GM23338 (cell line): Measurements from ENCODE around the gene PAPPA. TPM values are rescaled to one million over a fixed set of nuclear protein-coding genes. Genes with fewer than 3 reads are reported as not detected.

ENCODE experiments used
- ATAC-seq: fragments of 200-7000 bp; cut with Tn5 transposase; 3 replicates; pipeline ENCODE4 v1.9.1; 2020
- DNase-seq: peaks from one replicate; pipeline ENCODE4 v3.0.0-alpha.2; 2015; ENCODE audit warnings: low spot score
- H2AFZ ChIP-seq: fragments of 200-600 bp; sonication (generic); 2 replicates; pipeline ENCODE4 v1.8.0; 2016; ENCODE audit warnings: antibody characterized with exemption, mild to moderate bottlenecking, moderate library complexity
- H3F3A ChIP-seq: fragments of 200-600 bp; sonication (generic); replicated peaks from 2 replicates; pipeline ENCODE4 v1.8.0; 2017; ENCODE audit warnings: antibody characterized with exemption, mixed run types, low read depth
- H3K27ac ChIP-seq: fragments of 200-600 bp; sonication (generic); 2 replicates; pipeline ENCODE4 v1.6.1; 2016; ENCODE audit warnings: low read depth
- H3K27me3 ChIP-seq: fragments of 200-600 bp; sonication (generic); 2 replicates; pipeline ENCODE4 v1.8.0; 2016; ENCODE audit warnings: mild to moderate bottlenecking, mixed run types, moderate library complexity; ENCODE audit not compliant: insufficient read depth
- H3K36me3 ChIP-seq: fragments of 200-600 bp; sonication (generic); 2 replicates; pipeline ENCODE4 v1.8.0; 2016; ENCODE audit warnings: mild to moderate bottlenecking; ENCODE audit not compliant: insufficient read depth
- H3K4me1 ChIP-seq: fragments of 200-600 bp; sonication (generic); 2 replicates; pipeline ENCODE4 v1.8.0; 2016; ENCODE audit warnings: mild to moderate bottlenecking, moderate library complexity; ENCODE audit not compliant: insufficient read depth
- H3K4me2 ChIP-seq: fragments of 200-600 bp; sonication (generic); 2 replicates; pipeline ENCODE4 v1.7.1; 2017; ENCODE audit warnings: mixed run types
- H3K4me3 ChIP-seq: fragments of 200-600 bp; sonication (generic); 2 replicates; pipeline ENCODE4 v1.6.1; 2016; ENCODE audit warnings: mixed run types
- H3K79me2 ChIP-seq: fragments of 200-600 bp; sonication (generic); replicated peaks from 2 replicates; pipeline ENCODE4 v1.8.0; 2017; ENCODE audit warnings: mild to moderate bottlenecking; ENCODE audit not compliant: insufficient read depth
- H3K9me2 ChIP-seq: fragments of 200-600 bp; sonication (generic); 2 replicates; pipeline ENCODE4 v1.8.0; 2017; ENCODE audit not compliant: insufficient read depth
- H4K20me1 ChIP-seq: fragments of 200-600 bp; sonication (generic); replicated peaks from 2 replicates; pipeline ENCODE4 v1.8.0; 2017; ENCODE audit warnings: mild to moderate bottlenecking; ENCODE audit not compliant: insufficient read depth
- H3K27ac Mint-ChIP-seq: 2 replicates; pipeline ENCODE4 v1.8.0; 2020; ENCODE audit warnings: inconsistent platforms, mild to moderate bottlenecking, moderate library complexity, mixed read lengths
- H3K27me3 Mint-ChIP-seq: 3 replicates; pipeline ENCODE4 v1.8.0; 2022; ENCODE audit warnings: low read depth, mild to moderate bottlenecking, moderate library complexity, mixed read lengths, inconsistent platforms; ENCODE audit not compliant: insufficient read depth, poor library complexity
- H3K36me3 Mint-ChIP-seq: 3 replicates; pipeline ENCODE4 v1.8.0; 2021; ENCODE audit warnings: low read depth, mild to moderate bottlenecking, inconsistent platforms, moderate library complexity, mixed read lengths
- H3K4me1 Mint-ChIP-seq: 3 replicates; pipeline ENCODE4 v1.8.0; 2020; ENCODE audit warnings: mild to moderate bottlenecking, inconsistent platforms, mixed read lengths
- H3K4me3 Mint-ChIP-seq: 3 replicates; pipeline ENCODE4 v1.8.0; 2021; ENCODE audit warnings: moderate library complexity, mild to moderate bottlenecking, inconsistent platforms, mixed read lengths
- H3K9me3 Mint-ChIP-seq: 3 replicates; pipeline ENCODE4 v1.8.0; 2020; ENCODE audit warnings: moderate library complexity, mild to moderate bottlenecking, inconsistent platforms, mixed read lengths
- CREB1 ChIP-seq: fragments of 250-450 bp; sonication (Bioruptor Pico); IDR thresholded peaks from 2 replicates; pipeline ENCODE4 v1.5.0; 2020; ENCODE audit warnings: low read depth, mild to moderate bottlenecking, moderate library complexity
- EZH2 ChIP-seq: fragments of 200-600 bp; sonication (generic); IDR thresholded peaks from one replicate; pipeline ENCODE4 v1.8.0; 2017; ENCODE audit warnings: antibody characterized with exemption, mild to moderate bottlenecking, low read depth; ENCODE audit not compliant: unreplicated experiment
- EZH2phosphoT487 ChIP-seq: fragments of 200-600 bp; sonication (generic); IDR thresholded peaks from one replicate; pipeline ENCODE4 v1.8.1; 2018; ENCODE audit warnings: antibody characterized with exemption; ENCODE audit not compliant: unreplicated experiment
- JUNB ChIP-seq: IDR thresholded peaks from one replicate; pipeline ENCODE4 v1.6.1; 2016; ENCODE audit warnings: antibody characterized with exemption; ENCODE audit not compliant: unreplicated experiment
- NANOG ChIP-seq: IDR thresholded peaks from 2 replicates; pipeline ENCODE4 v1.6.1; 2016; ENCODE audit warnings: antibody characterized with exemption, borderline replicate concordance
- POLR2AphosphoS5 ChIP-seq: IDR thresholded peaks from 2 replicates; pipeline ENCODE4 v1.6.1; 2016; ENCODE audit warnings: antibody characterized with exemption, low read depth
- STAT1 ChIP-seq: IDR thresholded peaks from one replicate; pipeline ENCODE4 v1.6.1; 2016; ENCODE audit warnings: antibody characterized with exemption; ENCODE audit not compliant: unreplicated experiment
- ZNF114 ChIP-seq: fragments of 250-450 bp; sonication (Bioruptor Pico); IDR thresholded peaks from 2 replicates; pipeline ENCODE4 v1.5.0; 2020; ENCODE audit warnings: mild to moderate bottlenecking, moderate library complexity
- ZNF331 ChIP-seq: fragments of 250-450 bp; sonication (Bioruptor Pico); IDR thresholded peaks from 2 replicates; pipeline ENCODE4 v1.5.0; 2020; ENCODE audit warnings: low read depth, mild to moderate bottlenecking, moderate library complexity
- polyA plus RNA-seq: library from polyadenylated mRNA; unstranded; fragments of >200 nt; fragmentation: Nextera tagmentation; extraction: Ambion mirVana; gene quantifications from 2 replicates; pipeline ENCODE4 v1.2.1, GENCODE V29; 2016
- total RNA-seq: library from RNA; depleted of rRNA; stranded (reverse); fragments of >200 nt; shearing (Covaris generic); gene quantifications from 2 replicates; pipeline ENCODE4 v1.2.3, GENCODE V29; 2014
- TF ChIP-seq, protein P1 (sequence below), 2 experiments: fragments of 200-600 bp in 1 of 2; sonication (generic) in 1 of 2; conservative IDR thresholded peaks; 2 replicates each; pipeline versions ENCODE4 v1.5.1 to v1.6.1; 2016 to 2017; ENCODE audit warnings: antibody characterized with exemption in 2 of 2, low read depth in 2 of 2, mild to moderate bottlenecking in 2 of 2, moderate library complexity in 1 of 2
- TF ChIP-seq, protein P2 (sequence below): IDR thresholded peaks from one replicate; pipeline ENCODE4 v1.6.1; 2018; ENCODE audit warnings: antibody characterized with exemption; ENCODE audit not compliant: unreplicated experiment
- TF ChIP-seq, protein P3 (sequence below): IDR thresholded peaks from 2 replicates; pipeline ENCODE4 v1.6.1; 2016; ENCODE audit warnings: antibody characterized with exemption
- TF ChIP-seq, protein P4 (sequence below): fragments of 250-450 bp; sonication (Bioruptor Pico); IDR thresholded peaks from 2 replicates; pipeline ENCODE4 v1.5.0; 2020; ENCODE audit warnings: mild to moderate bottlenecking, moderate library complexity

The PAPPA gene
- total and polyA plus RNA-seq, 2 experiments from 2014 or later = 0.38 to 0.66 TPM

DNA sequence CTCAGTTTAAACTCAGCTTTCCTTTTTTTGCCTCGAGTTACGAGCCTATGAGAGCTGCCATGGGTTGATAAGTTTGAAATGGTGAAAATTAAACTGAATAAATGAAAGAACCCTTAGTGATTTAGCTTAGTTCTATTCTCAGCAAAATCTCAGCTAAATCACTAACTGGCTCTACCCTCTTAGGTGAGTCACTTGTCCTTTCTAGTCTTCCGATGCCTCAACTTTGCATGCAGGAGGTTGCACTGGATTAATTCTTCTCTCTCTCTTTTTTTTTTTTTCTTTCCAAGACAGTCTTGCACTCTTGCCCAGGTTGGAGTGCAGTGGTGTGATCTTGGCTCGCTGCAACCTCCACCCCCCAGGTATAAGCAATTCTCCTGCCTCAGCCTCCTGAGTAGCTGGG is 83.9 kb downstream of the PAPPA start:
- no peak overlapping the region for H3K4me2 ChIP-seq
- Mint-ChIP-seq H3K27ac (no peak overlapping the region), H3K4me1 (no peaks in the 10 kb centered on the region), H3K4me3 (no peak overlapping the region), H3K36me3 (no peaks in the 10 kb centered on the region), H3K9me3 (no peaks in the 10 kb centered on the region), H3K27me3 (peaks cover 3% of the 10 kb centered on the region)
- no peaks in the 10 kb centered on the region for H3K79me2 ChIP-seq
- H3K4me3 ChIP-seq = no peak overlapping the region
- no peaks in the 10 kb centered on the region for H3F3A ChIP-seq
- no peak for DNase-seq
- H4K20me1 ChIP-seq = no peaks in the 10 kb centered on the region
- TF ChIP-seq JUNB (no peak), ZNF114 (no peak), CREB1 (no peak), POLR2AphosphoS5 (no peak), EZH2 (no peak), EZH2phosphoT487 (no peak), NANOG (no peak), ZNF331 (CRISPR knock-in tag) (no peak), STAT1 (no peak)
- TF ChIP-seq, protein P1, sequence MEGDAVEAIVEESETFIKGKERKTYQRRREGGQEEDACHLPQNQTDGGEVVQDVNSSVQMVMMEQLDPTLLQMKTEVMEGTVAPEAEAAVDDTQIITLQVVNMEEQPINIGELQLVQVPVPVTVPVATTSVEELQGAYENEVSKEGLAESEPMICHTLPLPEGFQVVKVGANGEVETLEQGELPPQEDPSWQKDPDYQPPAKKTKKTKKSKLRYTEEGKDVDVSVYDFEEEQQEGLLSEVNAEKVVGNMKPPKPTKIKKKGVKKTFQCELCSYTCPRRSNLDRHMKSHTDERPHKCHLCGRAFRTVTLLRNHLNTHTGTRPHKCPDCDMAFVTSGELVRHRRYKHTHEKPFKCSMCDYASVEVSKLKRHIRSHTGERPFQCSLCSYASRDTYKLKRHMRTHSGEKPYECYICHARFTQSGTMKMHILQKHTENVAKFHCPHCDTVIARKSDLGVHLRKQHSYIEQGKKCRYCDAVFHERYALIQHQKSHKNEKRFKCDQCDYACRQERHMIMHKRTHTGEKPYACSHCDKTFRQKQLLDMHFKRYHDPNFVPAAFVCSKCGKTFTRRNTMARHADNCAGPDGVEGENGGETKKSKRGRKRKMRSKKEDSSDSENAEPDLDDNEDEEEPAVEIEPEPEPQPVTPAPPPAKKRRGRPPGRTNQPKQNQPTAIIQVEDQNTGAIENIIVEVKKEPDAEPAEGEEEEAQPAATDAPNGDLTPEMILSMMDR (conservative IDR thresholded peaks at IDR 0.05; ENCODE audit: low read depth in 2 of 2) = no peak
- TF ChIP-seq, protein P2, sequence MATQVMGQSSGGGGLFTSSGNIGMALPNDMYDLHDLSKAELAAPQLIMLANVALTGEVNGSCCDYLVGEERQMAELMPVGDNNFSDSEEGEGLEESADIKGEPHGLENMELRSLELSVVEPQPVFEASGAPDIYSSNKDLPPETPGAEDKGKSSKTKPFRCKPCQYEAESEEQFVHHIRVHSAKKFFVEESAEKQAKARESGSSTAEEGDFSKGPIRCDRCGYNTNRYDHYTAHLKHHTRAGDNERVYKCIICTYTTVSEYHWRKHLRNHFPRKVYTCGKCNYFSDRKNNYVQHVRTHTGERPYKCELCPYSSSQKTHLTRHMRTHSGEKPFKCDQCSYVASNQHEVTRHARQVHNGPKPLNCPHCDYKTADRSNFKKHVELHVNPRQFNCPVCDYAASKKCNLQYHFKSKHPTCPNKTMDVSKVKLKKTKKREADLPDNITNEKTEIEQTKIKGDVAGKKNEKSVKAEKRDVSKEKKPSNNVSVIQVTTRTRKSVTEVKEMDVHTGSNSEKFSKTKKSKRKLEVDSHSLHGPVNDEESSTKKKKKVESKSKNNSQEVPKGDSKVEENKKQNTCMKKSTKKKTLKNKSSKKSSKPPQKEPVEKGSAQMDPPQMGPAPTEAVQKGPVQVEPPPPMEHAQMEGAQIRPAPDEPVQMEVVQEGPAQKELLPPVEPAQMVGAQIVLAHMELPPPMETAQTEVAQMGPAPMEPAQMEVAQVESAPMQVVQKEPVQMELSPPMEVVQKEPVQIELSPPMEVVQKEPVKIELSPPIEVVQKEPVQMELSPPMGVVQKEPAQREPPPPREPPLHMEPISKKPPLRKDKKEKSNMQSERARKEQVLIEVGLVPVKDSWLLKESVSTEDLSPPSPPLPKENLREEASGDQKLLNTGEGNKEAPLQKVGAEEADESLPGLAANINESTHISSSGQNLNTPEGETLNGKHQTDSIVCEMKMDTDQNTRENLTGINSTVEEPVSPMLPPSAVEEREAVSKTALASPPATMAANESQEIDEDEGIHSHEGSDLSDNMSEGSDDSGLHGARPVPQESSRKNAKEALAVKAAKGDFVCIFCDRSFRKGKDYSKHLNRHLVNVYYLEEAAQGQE = no peak
- TF ChIP-seq, protein P3, sequence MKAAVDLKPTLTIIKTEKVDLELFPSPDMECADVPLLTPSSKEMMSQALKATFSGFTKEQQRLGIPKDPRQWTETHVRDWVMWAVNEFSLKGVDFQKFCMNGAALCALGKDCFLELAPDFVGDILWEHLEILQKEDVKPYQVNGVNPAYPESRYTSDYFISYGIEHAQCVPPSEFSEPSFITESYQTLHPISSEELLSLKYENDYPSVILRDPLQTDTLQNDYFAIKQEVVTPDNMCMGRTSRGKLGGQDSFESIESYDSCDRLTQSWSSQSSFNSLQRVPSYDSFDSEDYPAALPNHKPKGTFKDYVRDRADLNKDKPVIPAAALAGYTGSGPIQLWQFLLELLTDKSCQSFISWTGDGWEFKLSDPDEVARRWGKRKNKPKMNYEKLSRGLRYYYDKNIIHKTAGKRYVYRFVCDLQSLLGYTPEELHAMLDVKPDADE = no peak
- TF ChIP-seq, protein P4, sequence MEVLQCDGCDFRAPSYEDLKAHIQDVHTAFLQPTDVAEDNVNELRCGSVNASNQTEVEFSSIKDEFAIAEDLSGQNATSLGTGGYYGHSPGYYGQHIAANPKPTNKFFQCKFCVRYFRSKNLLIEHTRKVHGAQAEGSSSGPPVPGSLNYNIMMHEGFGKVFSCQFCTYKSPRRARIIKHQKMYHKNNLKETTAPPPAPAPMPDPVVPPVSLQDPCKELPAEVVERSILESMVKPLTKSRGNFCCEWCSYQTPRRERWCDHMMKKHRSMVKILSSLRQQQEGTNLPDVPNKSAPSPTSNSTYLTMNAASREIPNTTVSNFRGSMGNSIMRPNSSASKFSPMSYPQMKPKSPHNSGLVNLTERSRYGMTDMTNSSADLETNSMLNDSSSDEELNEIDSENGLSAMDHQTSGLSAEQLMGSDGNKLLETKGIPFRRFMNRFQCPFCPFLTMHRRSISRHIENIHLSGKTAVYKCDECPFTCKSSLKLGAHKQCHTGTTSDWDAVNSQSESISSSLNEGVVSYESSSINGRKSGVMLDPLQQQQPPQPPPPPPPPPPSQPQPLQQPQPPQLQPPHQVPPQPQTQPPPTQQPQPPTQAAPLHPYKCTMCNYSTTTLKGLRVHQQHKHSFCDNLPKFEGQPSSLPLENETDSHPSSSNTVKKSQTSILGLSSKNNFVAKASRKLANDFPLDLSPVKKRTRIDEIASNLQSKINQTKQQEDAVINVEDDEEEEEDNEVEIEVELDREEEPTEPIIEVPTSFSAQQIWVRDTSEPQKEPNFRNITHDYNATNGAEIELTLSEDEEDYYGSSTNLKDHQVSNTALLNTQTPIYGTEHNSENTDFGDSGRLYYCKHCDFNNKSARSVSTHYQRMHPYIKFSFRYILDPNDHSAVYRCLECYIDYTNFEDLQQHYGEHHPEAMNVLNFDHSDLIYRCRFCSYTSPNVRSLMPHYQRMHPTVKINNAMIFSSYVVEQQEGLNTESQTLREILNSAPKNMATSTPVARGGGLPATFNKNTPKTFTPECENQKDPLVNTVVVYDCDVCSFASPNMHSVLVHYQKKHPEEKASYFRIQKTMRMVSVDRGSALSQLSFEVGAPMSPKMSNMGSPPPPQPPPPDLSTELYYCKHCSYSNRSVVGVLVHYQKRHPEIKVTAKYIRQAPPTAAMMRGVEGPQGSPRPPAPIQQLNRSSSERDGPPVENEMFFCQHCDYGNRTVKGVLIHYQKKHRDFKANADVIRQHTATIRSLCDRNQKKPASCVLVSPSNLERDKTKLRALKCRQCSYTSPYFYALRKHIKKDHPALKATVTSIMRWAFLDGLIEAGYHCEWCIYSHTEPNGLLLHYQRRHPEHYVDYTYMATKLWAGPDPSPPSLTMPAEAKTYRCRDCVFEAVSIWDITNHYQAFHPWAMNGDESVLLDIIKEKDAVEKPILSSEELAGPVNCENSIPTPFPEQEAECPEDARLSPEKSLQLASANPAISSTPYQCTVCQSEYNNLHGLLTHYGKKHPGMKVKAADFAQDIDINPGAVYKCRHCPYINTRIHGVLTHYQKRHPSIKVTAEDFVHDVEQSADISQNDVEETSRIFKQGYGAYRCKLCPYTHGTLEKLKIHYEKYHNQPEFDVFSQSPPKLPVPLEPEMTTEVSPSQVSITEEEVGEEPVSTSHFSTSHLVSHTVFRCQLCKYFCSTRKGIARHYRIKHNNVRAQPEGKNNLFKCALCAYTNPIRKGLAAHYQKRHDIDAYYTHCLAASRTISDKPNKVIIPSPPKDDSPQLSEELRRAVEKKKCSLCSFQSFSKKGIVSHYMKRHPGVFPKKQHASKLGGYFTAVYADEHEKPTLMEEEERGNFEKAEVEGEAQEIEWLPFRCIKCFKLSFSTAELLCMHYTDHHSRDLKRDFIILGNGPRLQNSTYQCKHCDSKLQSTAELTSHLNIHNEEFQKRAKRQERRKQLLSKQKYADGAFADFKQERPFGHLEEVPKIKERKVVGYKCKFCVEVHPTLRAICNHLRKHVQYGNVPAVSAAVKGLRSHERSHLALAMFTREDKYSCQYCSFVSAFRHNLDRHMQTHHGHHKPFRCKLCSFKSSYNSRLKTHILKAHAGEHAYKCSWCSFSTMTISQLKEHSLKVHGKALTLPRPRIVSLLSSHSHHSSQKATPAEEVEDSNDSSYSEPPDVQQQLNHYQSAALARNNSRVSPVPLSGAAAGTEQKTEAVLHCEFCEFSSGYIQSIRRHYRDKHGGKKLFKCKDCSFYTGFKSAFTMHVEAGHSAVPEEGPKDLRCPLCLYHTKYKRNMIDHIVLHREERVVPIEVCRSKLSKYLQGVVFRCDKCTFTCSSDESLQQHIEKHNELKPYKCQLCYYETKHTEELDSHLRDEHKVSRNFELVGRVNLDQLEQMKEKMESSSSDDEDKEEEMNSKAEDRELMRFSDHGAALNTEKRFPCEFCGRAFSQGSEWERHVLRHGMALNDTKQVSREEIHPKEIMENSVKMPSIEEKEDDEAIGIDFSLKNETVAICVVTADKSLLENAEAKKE (CRISPR knock-in tag) = no peak
- H3K27me3 ChIP-seq = no peaks in the 10 kb centered on the region
- no peak overlapping the region for H2AFZ ChIP-seq
- no peak overlapping the region for H3K27ac ChIP-seq
- ATAC-seq = no peak
- H3K9me2 ChIP-seq = no peaks in the 10 kb centered on the region
- H3K36me3 ChIP-seq = no peaks in the 10 kb centered on the region
- no peaks in the 10 kb centered on the region for H3K4me1 ChIP-seq
